GM18951 (cell line): ENCODE data around the gene USP25.

Source experiments
- POLR2A ChIP-seq: IDR thresholded peaks from 4 replicates; pipeline ENCODE4 v1.6.1; 2011; ENCODE audit warnings: mild to moderate bottlenecking; ENCODE audit not compliant: insufficient read length, insufficient read depth; ENCODE audit errors: extremely low read depth
- in situ Hi-C: fragments of 300-500 bp; cut with MboI; formaldehyde crosslinking; loops from one replicate; pipeline ENCODE4 v1.12.0; 2022; ENCODE audit warnings: low sequenced_read_pairs, mixed read lengths, inconsistent platforms; ENCODE audit not compliant: unreplicated experiment

Gene USP25

GRCh38 chr21:15795533-15795932 is 65.8 kb downstream of the USP25 start:
- TF ChIP-seq POLR2A: no peak
- in situ Hi-C loops: no loop called here

- in situ Hi-C loops: no loop called here
- TF ChIP-seq POLR2A: no peak
Measured at GRCh38 chr21:15797577-15798363, 68.0 kb downstream of the USP25 start.

- no peak for TF ChIP-seq POLR2A
Measured at GRCh38 chr21:15801352-15801863, 71.6 kb downstream of the USP25 start.

GRCh38 chr21:15804247-15805005 is 74.6 kb downstream of the USP25 start:
- TF ChIP-seq POLR2A: no peak
- in situ Hi-C loops: no loop called here

More at GRCh38 chr21:15801352-15801863, 71.6 kb downstream of the USP25 start:
- in situ Hi-C loops: no loop called here

GRCh38 chr21:15809065-15809464 is 79.3 kb downstream of the USP25 start:
- no peak for TF ChIP-seq POLR2A
- in situ Hi-C loops: no loop called here

- in situ Hi-C loops: no loop called here
- no peak for TF ChIP-seq POLR2A
Measured at GRCh38 chr21:15809818-15810217, 80.0 kb downstream of the USP25 start.

GRCh38 chr21:15815285-15815684 is 85.5 kb downstream of the USP25 start:
- in situ Hi-C loops: no loop called here
- no peak for TF ChIP-seq POLR2A

GRCh38 chr21:15820327-15820726 is 90.5 kb downstream of the USP25 start:
- in situ Hi-C loops: no loop called here
- no peak for TF ChIP-seq POLR2A

GRCh38 chr21:15820852-15821379 is 91.1 kb downstream of the USP25 start:
- no peak for TF ChIP-seq POLR2A
- in situ Hi-C loops: no loop called here

GRCh38 chr21:15823486-15824150 is 93.8 kb downstream of the USP25 start:
- in situ Hi-C loops: no loop called here
- TF ChIP-seq POLR2A: no peak

- no peak for TF ChIP-seq POLR2A
- in situ Hi-C loops: no loop called here
Measured at GRCh38 chr21:15825700-15826099, 95.9 kb downstream of the USP25 start.

- TF ChIP-seq POLR2A: no peak
- in situ Hi-C loops: no loop called here
Measured at GRCh38 chr21:15826147-15826780, 96.5 kb downstream of the USP25 start.
